NCI-H82 (cell line): Measurements from ENCODE around the gene EPB41L5.
A peak's percentile ranks its signal among the peaks of the same experiment; 100 is the strongest.
"Not testable (repeated sequence)": the region's sequence is repeated elsewhere in the genome, so short reads cannot be mapped to it uniquely, and the experiment has no call there.

Experiments
- DNase-seq: peaks from one replicate; lab custom pipeline; 2025; lab: John Stamatoyannopoulos, UW

Gene EPB41L5

DNA sequence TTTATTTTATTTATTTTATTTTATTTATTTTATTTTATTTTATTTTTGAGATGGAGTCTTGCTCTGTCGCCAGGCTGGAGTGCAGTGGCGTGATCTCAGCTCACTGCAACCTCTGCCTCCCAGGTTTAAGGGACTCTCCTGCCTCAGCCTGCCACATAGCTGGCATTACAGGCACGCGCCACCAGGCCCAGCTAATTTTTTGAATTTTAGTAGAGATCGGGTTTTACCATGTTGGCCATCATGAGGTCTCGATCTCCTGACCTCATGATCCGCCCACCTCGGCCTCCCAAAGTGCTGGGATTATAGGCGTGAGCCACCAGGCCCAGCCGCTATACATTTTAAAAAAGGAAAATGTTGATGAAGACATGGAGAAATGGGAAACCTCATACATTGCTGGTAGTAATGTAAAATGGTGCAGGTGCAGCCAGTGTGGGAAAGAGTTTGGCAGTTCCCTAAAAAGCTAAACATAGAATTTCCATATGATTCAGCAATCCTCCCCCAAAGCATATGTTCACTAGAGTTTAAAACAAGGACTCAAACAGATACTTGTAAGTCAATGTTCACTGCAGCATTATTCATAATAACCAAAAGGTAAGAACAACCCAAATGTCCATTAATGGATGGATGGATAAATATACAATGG lies 187.1 kb downstream of the EPB41L5 start:
- not testable (repeated sequence) for DNase-seq

DNA sequence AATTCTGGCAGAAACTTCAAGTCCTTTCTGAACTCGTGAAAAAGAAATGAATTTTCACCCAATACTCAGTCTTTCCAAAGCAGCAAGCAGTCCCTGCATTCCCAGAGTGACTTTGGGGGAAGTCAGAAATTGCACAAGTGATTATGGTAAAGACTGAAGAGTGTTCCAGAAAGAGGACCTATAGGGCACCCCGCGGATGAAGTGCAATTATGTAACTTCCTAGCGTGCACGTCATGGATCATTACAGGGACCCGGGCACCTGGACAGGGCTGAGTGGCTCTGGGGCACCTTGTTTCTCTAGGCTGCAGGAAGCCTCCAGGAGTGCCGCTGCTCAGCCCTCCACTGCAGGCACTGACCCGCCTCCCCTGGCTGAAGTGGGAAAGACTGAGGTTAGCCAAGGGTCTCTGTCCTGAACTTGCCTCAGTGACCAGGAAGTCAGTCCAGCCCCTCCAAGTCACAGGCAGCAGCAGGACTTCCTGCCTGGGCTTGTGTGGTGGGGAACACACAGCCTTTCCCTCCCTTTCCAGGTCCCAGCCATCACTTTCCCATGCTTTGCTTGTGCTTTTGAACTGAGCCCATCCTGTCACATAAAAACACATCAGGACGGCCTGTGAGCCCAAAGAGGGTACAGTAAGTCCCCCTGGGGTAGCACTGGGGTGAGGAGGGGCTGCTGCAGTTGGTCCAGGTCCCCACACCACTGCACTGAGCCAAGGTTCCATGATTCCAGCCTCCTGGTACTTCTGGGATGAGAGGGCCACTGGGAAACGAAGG lies 190.6 kb downstream of the EPB41L5 start:
- no peak for DNase-seq

DNA sequence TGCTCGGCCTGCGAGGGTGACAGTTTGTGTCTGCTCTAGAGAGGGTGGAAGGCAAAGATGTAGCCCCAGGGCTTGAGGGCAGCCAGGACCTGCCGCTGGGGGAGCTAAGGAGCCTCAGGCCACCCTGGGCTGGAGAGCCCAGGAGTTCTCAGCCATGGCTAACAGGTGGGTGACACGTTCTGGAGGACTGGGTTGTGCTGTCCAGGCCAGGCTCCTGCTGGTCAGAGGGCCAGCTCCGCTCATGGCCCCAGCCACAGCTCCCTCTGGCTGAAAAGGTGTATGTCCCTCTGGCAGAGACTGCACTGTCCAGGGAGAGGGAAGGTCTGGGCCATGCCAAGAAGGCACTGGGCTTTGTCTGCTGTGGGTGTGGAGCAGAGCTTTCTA lies 191.1 kb downstream of the EPB41L5 start:
- DNase-seq = peak; percentile 32

DNA sequence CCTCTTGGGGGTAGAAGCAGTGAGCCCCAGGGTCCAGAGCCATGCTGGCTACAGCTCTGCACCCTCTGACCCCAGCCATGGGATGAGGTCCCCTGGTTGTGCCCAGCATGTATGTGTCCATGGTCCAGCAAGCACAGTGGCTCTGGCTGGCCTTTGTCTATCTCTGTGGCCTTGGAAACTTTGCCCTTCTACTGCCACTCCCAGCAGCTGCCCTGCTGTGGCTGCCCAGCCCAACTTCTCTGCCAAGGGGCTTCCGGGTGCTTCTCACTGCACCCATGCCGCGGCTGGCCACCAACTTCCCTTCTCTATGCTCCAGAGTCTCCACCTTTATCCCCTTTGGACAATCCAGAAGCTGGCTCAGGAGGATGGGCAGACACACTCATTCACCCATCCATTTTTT lies 191.5 kb downstream of the EPB41L5 start:
- DNase-seq = no peak

DNA sequence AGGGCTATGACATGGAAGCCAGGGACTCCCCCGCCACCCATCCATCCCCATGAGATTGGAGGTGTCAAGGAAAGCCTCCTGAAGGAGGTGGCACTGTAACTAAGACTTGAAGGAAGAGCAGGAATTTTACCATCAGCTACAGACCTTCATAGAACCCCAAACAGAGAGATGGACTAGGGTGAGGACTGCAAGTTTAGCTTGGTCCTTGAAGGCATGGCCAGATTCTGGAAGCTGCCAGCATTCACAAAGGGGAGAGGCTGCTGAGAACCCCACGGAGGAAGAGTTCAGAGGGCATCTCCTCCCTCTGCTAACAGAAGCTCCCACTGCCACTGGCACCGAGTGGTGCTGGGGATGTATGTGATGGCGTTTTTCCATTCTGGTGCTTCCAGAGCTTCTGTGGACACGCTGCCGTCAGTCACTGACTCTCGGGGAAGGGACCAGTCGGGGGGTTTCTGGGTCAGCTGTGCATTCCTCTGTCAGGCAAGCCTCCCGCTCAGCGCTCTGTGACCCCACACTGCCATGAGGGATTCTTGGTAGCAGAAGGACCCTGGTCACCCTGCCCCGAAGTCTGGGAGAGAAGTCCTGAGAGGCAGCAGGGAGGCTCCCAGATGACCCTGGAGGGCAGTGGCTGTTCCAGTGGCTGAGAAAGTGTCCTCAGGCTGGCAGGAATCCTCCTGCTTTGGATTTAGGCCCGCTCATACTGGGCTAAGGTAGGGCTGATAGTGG lies 192.2 kb downstream of the EPB41L5 start:
- DNase-seq = no peak

DNA sequence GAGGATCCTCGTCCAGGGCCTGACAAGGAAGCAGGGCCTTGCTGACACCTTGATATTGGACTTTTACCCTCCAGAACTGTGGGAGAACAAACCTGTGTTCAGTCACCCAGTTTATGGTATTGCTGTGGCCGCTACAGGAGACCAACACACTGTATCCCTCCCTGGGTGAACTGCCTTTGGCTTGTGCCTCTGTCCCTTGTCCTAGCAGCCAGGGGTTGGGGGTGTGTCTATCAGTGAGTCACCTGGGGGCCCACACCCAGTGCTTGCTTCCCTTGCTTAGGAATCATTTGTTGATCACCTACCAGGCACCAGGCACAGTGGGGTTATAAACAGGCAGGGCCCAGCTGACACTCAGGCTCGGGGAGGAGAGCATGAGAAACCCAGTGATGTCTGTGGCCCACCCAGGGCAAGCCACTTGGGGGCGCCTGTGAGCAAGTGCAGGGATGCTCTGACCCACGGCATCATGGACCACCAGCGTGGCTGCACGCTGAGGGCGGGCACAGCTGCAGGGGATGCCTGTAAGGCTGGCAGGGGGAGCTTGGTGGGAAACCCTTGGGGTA lies 193.2 kb downstream of the EPB41L5 start:
- DNase-seq = peak; percentile 56

DNA sequence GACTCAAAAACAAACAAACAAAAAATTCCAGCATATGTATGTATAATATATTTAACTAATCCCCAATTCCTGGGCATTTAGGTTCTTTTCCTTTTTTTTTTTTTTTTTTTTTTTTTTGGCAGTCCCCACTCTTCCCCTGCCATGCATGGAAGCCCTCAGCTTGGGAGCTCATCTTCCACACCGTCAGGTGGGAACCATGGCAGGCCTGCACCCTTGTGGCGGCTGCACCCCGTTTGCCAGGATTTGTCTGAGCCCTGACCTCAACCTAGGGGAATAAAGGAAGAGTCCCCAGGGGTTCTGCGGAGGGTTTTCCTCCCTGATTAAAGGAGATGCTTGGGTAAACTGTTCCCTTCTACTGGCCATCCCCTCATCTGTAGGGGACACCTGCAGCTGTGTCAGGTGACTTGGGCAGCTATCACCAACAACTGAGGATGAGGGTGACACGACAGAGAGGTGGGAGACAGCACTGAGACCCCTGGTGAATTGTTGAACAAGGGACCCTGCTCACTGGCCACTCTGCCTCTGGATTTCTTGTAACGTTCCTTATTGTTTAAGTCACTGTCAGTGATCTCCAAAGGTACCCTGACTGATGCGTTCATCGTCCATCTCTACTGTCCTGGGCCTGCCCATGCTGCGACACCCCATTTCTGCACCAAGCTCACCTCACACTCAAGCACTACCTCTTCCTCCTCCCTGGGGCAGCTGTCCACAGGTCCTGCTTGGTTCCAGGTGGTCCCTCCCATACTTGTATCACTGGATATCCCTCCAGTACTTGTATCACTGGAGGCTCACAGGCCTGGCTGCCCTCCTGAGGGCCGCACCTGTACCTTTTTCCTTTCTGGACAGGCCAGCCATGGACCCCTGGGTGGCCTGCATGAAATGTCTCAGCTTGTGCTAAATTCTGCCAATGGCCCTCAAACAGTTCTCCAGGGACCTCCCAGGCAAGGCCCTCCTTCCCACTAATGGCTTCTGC lies 195.8 kb downstream of the EPB41L5 start:
- no peak for DNase-seq

DNA sequence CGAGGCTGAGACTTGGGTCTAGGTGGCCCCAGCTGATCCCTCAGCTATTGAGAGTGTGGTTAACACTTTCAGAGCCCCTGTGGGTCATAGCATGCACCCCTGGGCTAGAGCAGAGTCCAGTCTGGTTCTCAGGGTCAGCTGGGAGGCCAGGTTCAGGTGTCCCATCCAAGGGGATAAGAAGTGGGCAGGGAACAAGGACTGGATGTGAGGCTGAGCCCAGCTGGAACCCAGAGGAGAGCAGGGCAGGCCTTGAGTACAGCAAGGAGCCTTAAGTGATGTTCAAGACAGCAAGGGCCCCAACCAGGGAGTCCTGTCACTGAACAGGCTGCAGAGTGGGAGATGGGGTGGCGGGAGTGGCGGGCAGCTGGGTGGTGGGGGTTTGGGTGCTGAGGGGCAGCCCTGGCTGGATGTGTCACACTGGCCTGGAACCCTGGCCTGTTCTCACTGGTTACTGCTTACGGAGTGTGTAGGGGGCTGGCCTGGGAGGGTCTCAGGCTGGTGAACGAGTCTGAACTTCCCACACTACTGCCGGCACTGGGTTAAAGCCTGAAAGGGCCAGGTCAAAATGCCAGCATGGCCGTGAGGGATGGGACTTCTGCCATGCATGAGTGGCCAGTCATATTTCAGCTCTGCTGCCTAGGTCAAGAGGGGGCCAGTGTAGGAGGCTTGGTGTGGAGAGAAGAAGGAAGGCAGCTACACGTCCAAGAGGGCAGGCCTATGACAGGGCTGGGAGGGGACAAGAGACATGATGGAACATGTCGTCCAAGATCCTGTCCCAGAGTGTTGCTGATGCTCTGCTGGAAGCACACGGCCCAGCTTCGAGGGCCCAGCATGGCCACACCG lies 196.8 kb downstream of the EPB41L5 start:
- no peak for DNase-seq

DNA sequence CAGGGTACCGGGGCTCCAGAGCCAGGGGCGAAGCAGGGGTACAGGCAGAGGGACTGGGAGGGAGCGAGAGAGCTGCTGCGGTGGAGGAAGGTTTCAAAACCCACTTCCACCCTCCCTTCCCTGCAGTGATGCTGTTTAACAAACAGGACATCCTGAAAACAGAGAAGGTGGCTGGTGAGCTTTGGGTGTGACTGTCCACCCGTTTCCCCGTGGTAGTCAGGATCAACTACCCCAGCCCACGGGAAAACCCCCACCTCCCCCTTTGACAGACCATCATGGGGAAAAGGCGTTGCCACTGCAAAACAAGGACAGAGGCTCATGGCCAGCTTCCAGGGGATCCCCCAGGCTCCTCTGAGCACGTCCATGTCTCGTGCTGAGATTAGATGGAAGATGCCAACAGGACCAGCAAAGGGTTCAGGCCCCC lies 197.4 kb downstream of the EPB41L5 start:
- no peak for DNase-seq

DNA sequence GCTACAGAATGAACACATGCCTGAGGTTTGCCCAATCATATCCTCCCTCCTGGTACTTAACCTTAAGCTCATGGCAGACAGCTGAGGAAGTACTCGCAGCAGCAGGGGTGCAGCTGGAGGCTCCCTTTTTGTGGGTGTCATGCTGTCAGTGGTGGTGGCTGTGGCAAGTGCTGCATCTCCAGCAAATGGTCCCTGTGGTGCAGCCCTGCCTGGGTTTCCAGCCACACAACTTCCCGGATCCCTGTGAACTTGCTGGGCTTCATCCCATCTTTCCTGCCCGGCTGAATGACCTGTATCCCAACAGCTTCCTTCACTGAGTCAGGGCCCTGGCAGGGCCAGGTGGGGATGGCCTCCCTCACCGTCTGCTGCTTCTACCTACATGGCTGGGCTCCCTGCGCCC lies 205.3 kb downstream of the EPB41L5 start:
- no peak for DNase-seq

DNA sequence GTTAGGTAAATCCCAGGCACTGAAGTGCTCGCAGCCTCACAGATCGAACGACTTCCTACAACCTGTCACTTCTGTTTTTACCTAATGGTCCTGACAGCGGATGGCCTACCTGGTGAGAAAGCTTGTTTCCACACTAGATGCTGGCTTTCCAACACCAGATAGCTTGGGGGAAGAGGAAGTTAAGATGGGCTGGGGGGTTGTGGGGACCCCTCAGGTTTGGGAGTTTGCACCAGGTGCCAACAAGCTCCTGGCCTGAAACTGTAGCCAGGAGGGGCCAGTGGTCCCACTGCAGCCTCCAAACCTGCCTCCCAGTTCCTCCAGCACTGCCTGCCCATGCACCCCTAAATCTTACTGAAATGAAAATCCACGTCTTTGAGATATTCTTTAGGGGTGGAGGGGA lies 206.4 kb downstream of the EPB41L5 start:
- no peak for DNase-seq

DNA sequence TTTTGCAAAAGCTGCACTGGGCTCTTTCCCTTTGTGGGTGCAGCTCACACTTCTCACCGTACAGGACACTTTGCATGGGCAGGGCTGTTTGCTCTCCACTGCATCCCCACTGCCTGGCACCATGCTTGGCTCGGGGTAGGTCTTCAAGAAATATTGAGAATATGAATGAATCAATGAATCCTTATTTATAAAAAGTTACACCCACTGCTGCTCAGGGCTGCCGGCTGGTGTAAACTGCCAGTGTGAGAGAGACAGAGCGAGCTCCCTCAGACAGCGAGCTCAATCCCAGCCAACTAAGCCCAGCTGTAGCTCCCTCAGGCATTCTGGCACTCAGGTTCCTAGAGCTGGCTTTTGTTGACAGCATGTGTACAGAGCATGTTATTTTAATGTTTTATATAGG lies 206.9 kb downstream of the EPB41L5 start:
- no peak for DNase-seq

DNA sequence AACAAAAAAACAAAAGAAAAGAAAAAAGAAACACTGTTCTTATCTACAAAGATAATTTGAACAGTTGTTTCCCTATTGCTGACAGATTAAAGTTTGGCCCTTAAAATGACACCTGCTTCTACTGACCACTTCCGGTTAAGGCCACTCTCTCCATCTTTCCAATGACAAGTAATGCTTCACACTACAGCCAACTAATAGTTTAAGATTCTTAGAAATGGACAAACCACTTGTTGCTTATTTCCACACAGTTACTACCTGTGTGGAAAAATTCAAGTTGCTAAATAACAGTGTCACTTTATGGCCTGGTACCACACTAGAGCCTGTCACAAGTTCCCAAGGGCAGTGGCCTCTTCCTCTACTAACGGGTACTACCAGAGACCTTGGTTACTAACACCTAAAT lies 207.9 kb downstream of the EPB41L5 start:
- DNase-seq = no peak

DNA sequence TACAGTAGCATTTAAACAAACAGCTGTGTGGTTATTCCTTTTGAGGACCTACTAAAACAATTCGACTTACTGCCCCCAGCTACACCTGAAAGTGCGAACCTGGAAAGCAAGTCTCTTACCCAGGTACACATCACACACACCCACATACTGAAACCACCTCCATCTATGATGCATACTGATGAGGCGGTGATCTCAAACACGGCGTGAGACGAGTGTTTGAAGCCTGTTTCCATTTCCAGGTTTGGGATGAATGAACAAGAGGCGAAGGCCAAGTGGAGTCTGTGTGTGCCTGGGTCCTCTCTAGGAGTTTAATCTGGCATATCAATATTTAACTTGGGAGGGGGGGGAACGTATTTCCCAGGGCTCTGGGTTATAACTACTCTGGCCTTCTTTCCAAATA lies 208.7 kb downstream of the EPB41L5 start:
- no peak for DNase-seq

DNA sequence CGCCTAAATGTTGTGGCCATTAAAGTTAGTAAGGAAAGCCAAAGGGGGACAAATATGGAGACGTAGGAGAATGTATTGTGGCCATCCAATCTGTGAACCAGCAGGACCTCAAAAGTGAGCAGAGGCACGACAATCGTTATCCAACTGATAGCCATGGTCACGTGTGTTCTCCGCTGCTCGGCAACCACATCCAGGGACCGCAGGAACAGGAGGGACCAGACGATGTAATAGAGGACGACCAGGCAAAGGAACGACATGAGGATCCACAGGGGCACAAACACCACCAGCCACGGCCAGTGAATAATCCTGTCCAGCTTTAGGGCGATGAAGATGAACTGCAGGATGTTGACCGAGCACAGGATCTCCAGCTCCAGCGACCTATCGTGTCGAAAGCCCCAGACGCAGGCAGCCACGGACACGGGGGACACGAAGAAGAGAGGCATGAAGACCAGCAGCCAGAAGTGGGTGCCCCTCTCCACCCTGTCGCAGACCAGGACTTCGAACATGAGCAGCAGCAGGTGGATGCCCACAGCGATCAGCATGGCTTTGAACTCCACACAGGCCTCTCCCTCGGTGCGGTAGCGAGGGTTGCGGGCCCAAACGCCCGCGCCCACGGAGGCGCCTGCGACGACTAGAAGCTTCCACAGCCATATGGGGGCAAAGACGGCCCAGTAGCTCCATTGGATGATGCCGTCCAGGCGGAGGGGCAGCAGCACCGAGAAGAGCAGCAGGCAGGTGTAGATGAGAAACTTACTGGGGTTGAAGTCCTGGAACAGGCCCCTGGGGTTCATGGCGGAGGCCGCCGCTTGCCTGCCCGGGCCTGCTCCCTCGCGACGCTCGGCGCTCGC lies 209.5 kb downstream of the EPB41L5 start:
- no peak for DNase-seq

DNA sequence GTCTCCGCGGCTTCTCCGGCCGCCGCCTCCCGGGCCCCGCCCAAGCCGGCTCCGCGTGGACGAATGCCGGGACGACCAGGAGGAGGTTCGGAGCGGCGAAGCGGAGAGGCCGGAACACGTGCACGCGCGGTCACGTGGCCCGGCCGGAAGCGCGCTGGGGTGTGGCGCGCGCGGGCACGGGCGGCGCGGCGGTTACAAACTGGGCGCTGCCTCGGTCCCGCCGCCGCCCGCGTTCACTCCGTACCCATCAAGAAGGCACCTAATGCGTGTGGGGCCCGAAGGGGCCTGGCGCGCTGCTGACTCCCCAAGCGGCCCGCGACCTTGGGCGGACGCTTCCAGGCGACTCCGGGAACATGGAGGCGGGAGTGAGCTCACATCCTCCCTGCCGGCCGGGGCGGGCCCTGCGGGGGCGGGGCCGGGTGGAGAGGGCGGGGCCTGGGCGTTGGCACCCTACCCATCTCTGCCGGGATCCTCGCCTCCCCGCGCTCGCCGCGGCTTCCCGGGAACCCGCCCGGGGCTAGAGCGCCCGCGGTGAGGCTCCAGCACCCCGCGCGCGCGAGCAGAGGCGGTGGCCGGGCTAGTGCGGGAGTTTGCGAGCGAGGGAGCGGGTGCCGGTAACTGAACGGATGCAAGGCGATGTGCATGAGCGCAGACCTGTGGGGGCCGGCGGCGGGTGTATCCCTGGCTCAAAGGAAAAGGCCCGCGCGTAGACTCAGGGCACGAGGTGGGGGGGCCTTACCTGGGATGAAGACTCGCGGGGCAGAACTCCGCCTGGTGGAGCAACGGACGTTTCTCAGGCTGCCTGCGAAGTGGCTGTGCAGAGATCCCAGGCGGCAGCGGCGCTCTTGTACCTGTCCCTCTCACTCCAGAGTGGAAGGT lies 210.4 kb downstream of the EPB41L5 start, which contains the start of gene TMEM185B:
Gene TMEM185B (minus strand): TSS at position 367 of the 879 bp plus-strand sequence. CDS start 424 bp downstream, outside the sequence.
- DNase-seq = peak; percentile 85

DNA sequence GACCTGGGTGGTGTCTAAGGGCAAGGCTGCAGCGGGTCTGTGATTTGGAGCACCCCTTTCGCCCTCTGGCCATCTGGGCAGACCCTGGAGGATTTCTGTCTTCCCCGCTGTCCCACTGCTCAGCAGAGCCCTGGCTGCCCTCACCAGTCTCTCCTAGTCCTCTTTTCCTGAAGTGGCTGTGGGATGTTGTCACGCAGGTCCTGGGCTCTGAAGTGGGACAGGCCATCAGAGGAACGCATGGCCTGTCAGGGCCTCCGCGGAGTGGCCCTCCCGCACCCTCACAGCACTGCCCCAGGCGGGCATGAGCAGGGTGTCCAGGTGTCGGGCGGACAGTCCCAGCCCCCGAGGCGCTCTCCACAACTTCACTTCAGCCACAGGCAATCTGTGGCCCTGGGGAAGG lies 211.4 kb downstream of the EPB41L5 start:
- DNase-seq = no peak

DNA sequence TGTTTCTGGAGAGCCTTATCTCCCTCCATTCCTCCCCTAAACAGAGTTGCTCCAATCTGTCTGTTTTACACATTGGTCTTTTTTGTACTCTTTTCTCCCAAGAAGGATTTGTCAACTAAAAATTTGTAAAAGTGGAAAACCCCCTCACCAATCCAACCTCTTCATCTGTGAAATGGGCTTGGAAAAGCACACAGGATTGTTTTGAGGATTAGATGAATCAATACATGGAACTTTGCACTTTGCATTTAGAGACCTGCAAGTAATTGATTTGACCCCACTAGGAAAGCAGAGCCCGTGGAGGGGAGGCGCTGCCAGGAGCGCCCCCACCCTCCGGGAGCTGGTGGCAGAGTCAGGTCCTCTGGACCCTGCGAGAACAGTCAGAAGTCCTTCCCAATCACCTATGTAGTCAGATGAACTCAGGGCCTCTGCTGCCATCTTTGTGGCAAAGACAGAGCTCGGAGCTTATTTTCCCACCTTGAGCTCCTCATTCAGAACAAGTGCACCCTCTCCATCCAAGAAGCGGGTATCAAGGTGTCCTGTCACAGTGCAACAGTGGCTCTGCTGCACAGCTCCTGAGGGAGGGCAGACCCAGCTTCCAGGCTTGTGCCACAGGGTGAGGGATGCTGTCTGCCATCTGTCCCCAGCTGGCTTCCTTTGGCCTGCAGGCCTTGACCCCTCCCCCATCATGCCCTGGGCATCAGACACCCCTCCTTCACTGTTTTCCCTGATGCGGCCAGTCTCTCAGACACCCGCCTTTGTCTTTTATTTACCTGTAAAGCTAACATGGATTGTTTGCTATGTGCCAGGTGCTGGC lies 212.1 kb downstream of the EPB41L5 start:
- no peak for DNase-seq
